Measurements from ENCODE around the gene PDXP. TPM values are rescaled to one million over a fixed set of nuclear protein-coding genes. Genes with fewer than 3 reads are reported as not detected.

PDXP gene
- total and polyA plus RNA-seq, 2 donors (not counting 1 experiment from before 2014, with no cell fraction given), result 4.0 to 7.9 TPM

- Histone ChIP-seq H3K4me1 (ENCODE audit: control insufficient read depth, extremely low read depth, insufficient read depth, low read length) (peaks cover 10% of the 10 kb centered on the region), H3K36me3 (ENCODE audit: control insufficient read depth, insufficient read depth, low read length) (peaks cover 17% of the 10 kb centered on the region), H3K27ac (ENCODE audit: insufficient read depth, low read length) (peak overlapping the region; percentile 95), H3K4me3 (replicated peaks in 1 of 4; ENCODE audit: control extremely low read depth in 1 of 4, insufficient read depth in 1 of 4, low read depth in 3 of 4, low read length in 4 of 4) (peak overlapping the region; percentile 93 to 100 (median 98)), H4K20me1 (ENCODE audit: control insufficient read depth, extremely low read depth, insufficient read depth, low read length) (peaks cover 3% of the 10 kb centered on the region), H3K9ac (ENCODE audit: insufficient read depth, low read length) (peak overlapping the region; percentile 87), H2AFZ (ENCODE audit: low read length) (no peak overlapping the region), H3K9me3 (ENCODE audit: control insufficient read depth, insufficient read depth, low read depth, low read length) (no peaks in the 10 kb centered on the region), H3K79me2 (ENCODE audit: control insufficient read depth, insufficient read depth, low read length) (peaks cover 31% of the 10 kb centered on the region), H3K27me3 (ENCODE audit: control insufficient read depth, insufficient read depth, low read length) (no peaks in the 10 kb centered on the region), H3K4me2 (ENCODE audit: extremely low read depth, insufficient read depth, low read length) (peak overlapping the region; percentile 69)
- peak; percentile 25 to 58 for DNase-seq (ENCODE audit: low read depth in 2 of 2)
- TF ChIP-seq EZH2 (IDR thresholded peaks at IDR 0.05; ENCODE audit: low read length, missing control alignments) (no peak), CTCF (conservative IDR thresholded peaks at IDR 0.05 in 1 of 2, IDR thresholded peaks at IDR 0.05 in 1 of 2; ENCODE audit: low read depth in 1 of 2, low read length in 2 of 2) (no peak)
These were observed 17.6 kb downstream of the PDXP start for GRCh38 chr22:37675930-37676735.

GRCh38 chr22:37676736-37677492 is 18.4 kb downstream of the PDXP start:
- peaks cover 13% of the 10 kb centered on the region for H3K4me1 ChIP-seq (ENCODE audit: control insufficient read depth, extremely low read depth, insufficient read depth, low read length)
- H2AFZ ChIP-seq (ENCODE audit: low read length), result no peak overlapping the region
- peaks cover 17% of the 10 kb centered on the region for H3K36me3 ChIP-seq (ENCODE audit: control insufficient read depth, insufficient read depth, low read length)
- peaks cover 3% of the 10 kb centered on the region for H4K20me1 ChIP-seq (ENCODE audit: control insufficient read depth, extremely low read depth, insufficient read depth, low read length)
- H3K4me3 ChIP-seq (replicated peaks in 1 of 4; ENCODE audit: control extremely low read depth in 1 of 4, insufficient read depth in 1 of 4, low read depth in 3 of 4, low read length in 4 of 4), result peak overlapping the region; percentile 93 to 100 (median 98)
- TF ChIP-seq EZH2 (IDR thresholded peaks at IDR 0.05; ENCODE audit: low read length, missing control alignments) (no peak), CTCF (conservative IDR thresholded peaks at IDR 0.05 in 1 of 2, IDR thresholded peaks at IDR 0.05 in 1 of 2; ENCODE audit: low read depth in 1 of 2, low read length in 2 of 2) (no peak)
- H3K4me2 ChIP-seq (ENCODE audit: extremely low read depth, insufficient read depth, low read length), result peak overlapping the region; percentile 100
- H3K79me2 ChIP-seq (ENCODE audit: control insufficient read depth, insufficient read depth, low read length), result peaks cover 31% of the 10 kb centered on the region
- no peaks in the 10 kb centered on the region for H3K27me3 ChIP-seq (ENCODE audit: control insufficient read depth, insufficient read depth, low read length)
- peak; percentile 97 to 98 for DNase-seq (ENCODE audit: low read depth in 2 of 2)
- no peaks in the 10 kb centered on the region for H3K9me3 ChIP-seq (ENCODE audit: control insufficient read depth, insufficient read depth, low read depth, low read length)
- peak overlapping the region; percentile 87 for H3K9ac ChIP-seq (ENCODE audit: insufficient read depth, low read length)
- peak overlapping the region; percentile 95 for H3K27ac ChIP-seq (ENCODE audit: insufficient read depth, low read length)

DNA sequence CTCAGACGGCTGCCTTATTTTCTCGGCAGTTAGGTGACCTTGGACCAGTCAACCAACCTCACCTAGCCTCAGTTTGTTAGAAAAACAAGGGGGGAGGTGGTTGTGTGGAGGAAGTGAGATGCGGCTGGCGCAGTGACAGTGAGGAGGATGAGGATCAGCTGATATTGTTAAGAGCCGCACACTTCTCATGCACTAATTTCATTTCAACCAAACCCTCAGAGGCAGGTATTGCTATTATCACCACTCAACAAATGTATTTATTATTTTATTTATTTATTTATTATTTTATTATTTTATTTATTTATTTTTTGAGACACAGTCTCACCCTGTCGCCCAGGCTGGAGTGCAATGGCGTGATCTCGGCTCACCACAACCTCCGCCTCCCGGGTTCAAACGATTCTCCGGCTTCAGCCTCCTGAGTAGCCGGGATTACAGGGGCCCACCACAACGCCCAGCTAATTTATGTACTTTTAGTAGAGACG is 19.0 kb downstream of the PDXP start:
- Histone ChIP-seq H3K27me3 (ENCODE audit: control insufficient read depth, insufficient read depth, low read length) (no peaks in the 10 kb centered on the region), H2AFZ (ENCODE audit: low read length) (no peak overlapping the region), H3K27ac (ENCODE audit: insufficient read depth, low read length) (peak overlapping the region; percentile 62), H3K79me2 (ENCODE audit: control insufficient read depth, insufficient read depth, low read length) (peaks cover 31% of the 10 kb centered on the region), H3K36me3 (ENCODE audit: control insufficient read depth, insufficient read depth, low read length) (peaks cover 17% of the 10 kb centered on the region), H3K4me2 (ENCODE audit: extremely low read depth, insufficient read depth, low read length) (peak overlapping the region; percentile 100), H3K4me3 (replicated peaks in 1 of 4; ENCODE audit: control extremely low read depth in 1 of 4, insufficient read depth in 1 of 4, low read depth in 3 of 4, low read length in 4 of 4) (peak overlapping the region; percentile 58 to 100 (median 96)), H3K9me3 (ENCODE audit: control insufficient read depth, insufficient read depth, low read depth, low read length) (no peaks in the 10 kb centered on the region), H3K9ac (ENCODE audit: insufficient read depth, low read length) (peak overlapping the region; percentile 58), H4K20me1 (ENCODE audit: control insufficient read depth, extremely low read depth, insufficient read depth, low read length) (peaks cover 3% of the 10 kb centered on the region), H3K4me1 (ENCODE audit: control insufficient read depth, extremely low read depth, insufficient read depth, low read length) (peaks cover 13% of the 10 kb centered on the region)
- no peak for DNase-seq (ENCODE audit: low read depth in 2 of 2)
- TF ChIP-seq EZH2 (IDR thresholded peaks at IDR 0.05; ENCODE audit: low read length, missing control alignments) (no peak), CTCF (conservative IDR thresholded peaks at IDR 0.05 in 1 of 2, IDR thresholded peaks at IDR 0.05 in 1 of 2; ENCODE audit: low read depth in 1 of 2, low read length in 2 of 2) (no peak)
